ENCODE measurements around the gene ARPC5L. TPM values are rescaled to one million over a fixed set of nuclear protein-coding genes. Genes with fewer than 3 reads are reported as not detected.
A peak's percentile ranks its signal among the peaks of the same experiment; 100 is the strongest.

ARPC5L gene
- total and polyA plus RNA-seq, 2 of the 13 experiments (the other 11 are each of a cell fraction or from before 2014, with no cell fraction given): 29.9 to 33.8 TPM

DNA sequence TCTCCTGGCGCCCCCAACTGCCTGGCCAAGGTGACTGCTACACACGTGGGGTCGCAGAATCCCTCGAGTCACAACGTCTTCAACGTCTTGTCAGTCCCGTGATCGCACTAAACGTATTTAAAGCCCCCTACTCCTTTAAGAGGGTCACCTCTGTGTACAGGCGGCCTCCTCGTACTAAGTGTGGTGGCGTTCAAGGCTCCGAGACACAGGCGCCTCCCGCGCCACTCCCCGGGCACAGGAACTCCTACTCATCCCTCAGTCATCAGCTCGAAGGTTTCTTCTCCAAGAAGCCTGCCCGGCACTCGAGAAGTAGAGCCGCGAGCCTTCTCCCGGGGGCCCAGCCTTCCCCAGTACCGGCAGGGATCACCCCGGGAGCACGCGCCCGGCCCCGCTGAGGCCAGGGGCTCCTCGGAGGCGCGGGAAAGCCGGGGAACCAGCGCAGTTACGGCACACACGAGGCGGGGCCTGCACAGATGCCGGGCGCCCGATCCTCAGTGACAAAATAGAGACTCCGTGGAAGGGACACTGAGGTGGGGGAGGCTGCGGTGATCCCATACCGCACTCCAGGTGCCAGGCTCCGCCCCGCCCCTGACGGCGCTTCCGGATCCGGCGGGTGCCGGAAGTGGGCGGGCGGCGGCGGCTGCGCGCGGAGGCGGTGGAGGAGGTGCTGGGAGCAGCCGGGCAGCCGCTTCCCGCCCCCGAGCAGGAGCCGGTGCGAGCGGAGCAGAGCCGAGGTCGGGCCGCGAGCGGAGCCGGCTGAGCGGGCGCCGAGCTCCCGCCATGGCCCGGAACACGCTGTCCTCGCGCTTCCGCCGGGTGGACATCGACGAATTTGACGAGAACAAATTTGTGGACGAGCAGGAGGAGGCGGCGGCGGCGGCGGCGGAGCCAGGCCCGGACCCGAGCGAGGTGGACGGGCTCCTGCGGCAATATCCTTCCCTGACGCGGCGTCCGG lies 6.9 kb downstream of the ARPC5L start (continued):
- TF ChIP-seq ZNF670 (CRISPR knock-in tag; IDR thresholded peaks at IDR 0.05; ENCODE audit: borderline replicate concordance): 0 out of 2 replicates have a peak, but pooled peaks have one; percentile 53
- TF ChIP-seq ZMYM3 (CRISPR knock-in tag; IDR thresholded peaks at IDR 0.05): no peak
- TF ChIP-seq NFKBIZ (CRISPR knock-in tag; IDR thresholded peaks at IDR 0.05): peak; percentile 51; the same call in 1 of the 2 replicates
- TF ChIP-seq PHF20 (CRISPR knock-in tag; IDR thresholded peaks at IDR 0.05): peak; percentile 81
- TF ChIP-seq, protein P1, sequence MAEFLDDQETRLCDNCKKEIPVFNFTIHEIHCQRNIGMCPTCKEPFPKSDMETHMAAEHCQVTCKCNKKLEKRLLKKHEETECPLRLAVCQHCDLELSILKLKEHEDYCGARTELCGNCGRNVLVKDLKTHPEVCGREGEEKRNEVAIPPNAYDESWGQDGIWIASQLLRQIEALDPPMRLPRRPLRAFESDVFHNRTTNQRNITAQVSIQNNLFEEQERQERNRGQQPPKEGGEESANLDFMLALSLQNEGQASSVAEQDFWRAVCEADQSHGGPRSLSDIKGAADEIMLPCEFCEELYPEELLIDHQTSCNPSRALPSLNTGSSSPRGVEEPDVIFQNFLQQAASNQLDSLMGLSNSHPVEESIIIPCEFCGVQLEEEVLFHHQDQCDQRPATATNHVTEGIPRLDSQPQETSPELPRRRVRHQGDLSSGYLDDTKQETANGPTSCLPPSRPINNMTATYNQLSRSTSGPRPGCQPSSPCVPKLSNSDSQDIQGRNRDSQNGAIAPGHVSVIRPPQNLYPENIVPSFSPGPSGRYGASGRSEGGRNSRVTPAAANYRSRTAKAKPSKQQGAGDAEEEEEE (CRISPR knock-in tag; IDR thresholded peaks at IDR 0.05; ENCODE audit: borderline replicate concordance): no peak
- no peak for TF ChIP-seq ZBTB46 (CRISPR knock-in tag; IDR thresholded peaks at IDR 0.05; ENCODE audit: borderline replicate concordance)
- no peak for TF ChIP-seq SCMH1 (CRISPR knock-in tag; IDR thresholded peaks at IDR 0.05; ENCODE audit: borderline replicate concordance)
- no peak for TF ChIP-seq ZNF839 (CRISPR knock-in tag; IDR thresholded peaks at IDR 0.05; ENCODE audit: borderline replicate concordance)
- TF ChIP-seq MXD4 (CRISPR knock-in tag; IDR thresholded peaks at IDR 0.05): peak; percentile 64
- TF ChIP-seq NKX3-1 (CRISPR knock-in tag; IDR thresholded peaks at IDR 0.05): 0 out of 2 replicates have a peak, but pooled peaks have one; percentile 10
- TF ChIP-seq DDIT3 (CRISPR knock-in tag; IDR thresholded peaks at IDR 0.05): no peak
- TF ChIP-seq NFE2L1 (CRISPR knock-in tag; IDR thresholded peaks at IDR 0.05; ENCODE audit: borderline replicate concordance): no peak
- TF ChIP-seq DBP (CRISPR knock-in tag; IDR thresholded peaks at IDR 0.05; ENCODE audit: not compliant biosample characterization): no peak
- TF ChIP-seq GABPB1 (CRISPR knock-in tag; IDR thresholded peaks at IDR 0.05): peak; percentile 95
- TF ChIP-seq PCBP2 (optimal IDR thresholded peaks at IDR 0.05; ENCODE audit: low read depth, low read length, poor library complexity, severe bottlenecking): no peak
- TF ChIP-seq ZNF367 (CRISPR knock-in tag; IDR thresholded peaks at IDR 0.05; ENCODE audit: borderline replicate concordance): peak; percentile 31; the same call in 1 of the 2 replicates
- TF ChIP-seq, protein P2, sequence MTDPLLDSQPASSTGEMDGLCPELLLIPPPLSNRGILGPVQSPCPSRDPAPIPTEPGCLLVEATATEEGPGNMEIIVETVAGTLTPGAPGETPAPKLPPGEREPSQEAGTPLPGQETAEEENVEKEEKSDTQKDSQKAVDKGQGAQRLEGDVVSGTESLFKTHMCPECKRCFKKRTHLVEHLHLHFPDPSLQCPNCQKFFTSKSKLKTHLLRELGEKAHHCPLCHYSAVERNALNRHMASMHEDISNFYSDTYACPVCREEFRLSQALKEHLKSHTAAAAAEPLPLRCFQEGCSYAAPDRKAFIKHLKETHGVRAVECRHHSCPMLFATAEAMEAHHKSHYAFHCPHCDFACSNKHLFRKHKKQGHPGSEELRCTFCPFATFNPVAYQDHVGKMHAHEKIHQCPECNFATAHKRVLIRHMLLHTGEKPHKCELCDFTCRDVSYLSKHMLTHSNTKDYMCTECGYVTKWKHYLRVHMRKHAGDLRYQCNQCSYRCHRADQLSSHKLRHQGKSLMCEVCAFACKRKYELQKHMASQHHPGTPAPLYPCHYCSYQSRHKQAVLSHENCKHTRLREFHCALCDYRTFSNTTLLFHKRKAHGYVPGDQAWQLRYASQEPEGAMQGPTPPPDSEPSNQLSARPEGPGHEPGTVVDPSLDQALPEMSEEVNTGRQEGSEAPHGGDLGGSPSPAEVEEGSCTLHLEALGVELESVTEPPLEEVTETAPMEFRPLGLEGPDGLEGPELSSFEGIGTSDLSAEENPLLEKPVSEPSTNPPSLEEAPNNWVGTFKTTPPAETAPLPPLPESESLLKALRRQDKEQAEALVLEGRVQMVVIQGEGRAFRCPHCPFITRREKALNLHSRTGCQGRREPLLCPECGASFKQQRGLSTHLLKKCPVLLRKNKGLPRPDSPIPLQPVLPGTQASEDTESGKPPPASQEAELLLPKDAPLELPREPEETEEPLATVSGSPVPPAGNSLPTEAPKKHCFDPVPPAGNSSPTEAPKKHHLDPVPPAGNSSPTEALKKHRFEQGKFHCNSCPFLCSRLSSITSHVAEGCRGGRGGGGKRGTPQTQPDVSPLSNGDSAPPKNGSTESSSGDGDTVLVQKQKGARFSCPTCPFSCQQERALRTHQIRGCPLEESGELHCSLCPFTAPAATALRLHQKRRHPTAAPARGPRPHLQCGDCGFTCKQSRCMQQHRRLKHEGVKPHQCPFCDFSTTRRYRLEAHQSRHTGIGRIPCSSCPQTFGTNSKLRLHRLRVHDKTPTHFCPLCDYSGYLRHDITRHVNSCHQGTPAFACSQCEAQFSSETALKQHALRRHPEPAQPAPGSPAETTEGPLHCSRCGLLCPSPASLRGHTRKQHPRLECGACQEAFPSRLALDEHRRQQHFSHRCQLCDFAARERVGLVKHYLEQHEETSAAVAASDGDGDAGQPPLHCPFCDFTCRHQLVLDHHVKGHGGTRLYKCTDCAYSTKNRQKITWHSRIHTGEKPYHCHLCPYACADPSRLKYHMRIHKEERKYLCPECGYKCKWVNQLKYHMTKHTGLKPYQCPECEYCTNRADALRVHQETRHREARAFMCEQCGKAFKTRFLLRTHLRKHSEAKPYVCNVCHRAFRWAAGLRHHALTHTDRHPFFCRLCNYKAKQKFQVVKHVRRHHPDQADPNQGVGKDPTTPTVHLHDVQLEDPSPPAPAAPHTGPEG (CRISPR knock-in tag; IDR thresholded peaks at IDR 0.05): no peak
